ENCODE data around the gene TIGD7.
A peak's percentile ranks its signal among the peaks of the same experiment; 100 is the strongest.
"Not testable (repeated sequence)": the region's sequence is repeated elsewhere in the genome, so short reads cannot be mapped to it uniquely, and the experiment has no call there.

The TIGD7 gene

GRCh38 chr16:3274490-3274889, 30.7 kb downstream of the TIGD7 start:
- TF ChIP-seq EZH2phosphoT487 (conservative IDR thresholded peaks at IDR 0.05; ENCODE audit: low read length) (no peak), CTCF (IDR thresholded peaks at IDR 0.05; ENCODE audit: insufficient read depth, low read length, poor library complexity, severe bottlenecking) (no peak)
- Histone ChIP-seq H3K36me3 (ENCODE audit: low read length) (no peaks in the 10 kb centered on the region), H3K9me2 (replicated peaks; ENCODE audit: insufficient read depth, low read length) (no peaks in the 10 kb centered on the region), H3K79me2 (ENCODE audit: insufficient read depth, low read length) (no peaks in the 10 kb centered on the region), H3K27me3 (ENCODE audit: low read length) (no peaks in the 10 kb centered on the region), H3K4me3 (ENCODE audit: insufficient read depth, low read length, poor library complexity, severe bottlenecking) (no peak overlapping the region), H2AFZ (ENCODE audit: low read depth, low read length, severe bottlenecking) (no peak overlapping the region), H3K9me3 (ENCODE audit: insufficient read depth, low read length) (no peaks in the 10 kb centered on the region), H3F3A (ENCODE audit: insufficient read depth) (no peaks in the 10 kb centered on the region), H3K27ac (ENCODE audit: low read depth, low read length) (peak overlapping the region; percentile 7; the same call in 1 of the 2 replicates), H4K20me1 (ENCODE audit: low read depth, low read length) (no peaks in the 10 kb centered on the region), H3K9ac (ENCODE audit: low read length) (no peak overlapping the region), H3K4me2 (ENCODE audit: low read depth, low read length, poor library complexity, severe bottlenecking) (peak overlapping the region; percentile 13)

- H3F3A ChIP-seq (ENCODE audit: insufficient read depth); H3K27me3 ChIP-seq (ENCODE audit: low read length); H3K79me2 ChIP-seq (ENCODE audit: insufficient read depth, low read length); H3K9ac ChIP-seq (ENCODE audit: low read length); H2AFZ ChIP-seq (ENCODE audit: low read depth, low read length, severe bottlenecking); H3K27ac ChIP-seq (ENCODE audit: low read depth, low read length); H3K36me3 ChIP-seq (ENCODE audit: low read length); H3K9me2 ChIP-seq (replicated peaks; ENCODE audit: insufficient read depth, low read length); H3K9me3 ChIP-seq (ENCODE audit: insufficient read depth, low read length); H4K20me1 ChIP-seq (ENCODE audit: low read depth, low read length); H3K4me3 ChIP-seq (ENCODE audit: insufficient read depth, low read length, poor library complexity, severe bottlenecking); H3K4me2 ChIP-seq (ENCODE audit: low read depth, low read length, poor library complexity, severe bottlenecking): not testable (repeated sequence)
Observed at GRCh38 chr16:3271281-3271680, 33.9 kb downstream of the TIGD7 start.

GRCh38 chr16:3270718-3271117, 34.5 kb downstream of the TIGD7 start:
- H3K9ac ChIP-seq (ENCODE audit: low read length); H2AFZ ChIP-seq (ENCODE audit: low read depth, low read length, severe bottlenecking); H3K4me3 ChIP-seq (ENCODE audit: insufficient read depth, low read length, poor library complexity, severe bottlenecking); H3F3A ChIP-seq (ENCODE audit: insufficient read depth); H4K20me1 ChIP-seq (ENCODE audit: low read depth, low read length); H3K9me3 ChIP-seq (ENCODE audit: insufficient read depth, low read length); H3K4me2 ChIP-seq (ENCODE audit: low read depth, low read length, poor library complexity, severe bottlenecking); H3K79me2 ChIP-seq (ENCODE audit: insufficient read depth, low read length); H3K9me2 ChIP-seq (replicated peaks; ENCODE audit: insufficient read depth, low read length); H3K27ac ChIP-seq (ENCODE audit: low read depth, low read length); H3K27me3 ChIP-seq (ENCODE audit: low read length); H3K36me3 ChIP-seq (ENCODE audit: low read length): not testable (repeated sequence)

- no peaks in the 10 kb centered on the region for H3K79me2 ChIP-seq (ENCODE audit: insufficient read depth, low read length)
Observed at GRCh38 chr16:3268294-3268693, 36.9 kb downstream of the TIGD7 start.

More at GRCh38 chr16:3268294-3268693, 36.9 kb downstream of the TIGD7 start:
- TF ChIP-seq EZH2phosphoT487 (conservative IDR thresholded peaks at IDR 0.05; ENCODE audit: low read length) (no peak), CTCF (IDR thresholded peaks at IDR 0.05; ENCODE audit: insufficient read depth, low read length, poor library complexity, severe bottlenecking) (no peak)
- Histone ChIP-seq H3K27me3 (ENCODE audit: low read length) (no peaks in the 10 kb centered on the region), H3K4me3 (ENCODE audit: insufficient read depth, low read length, poor library complexity, severe bottlenecking) (no peak overlapping the region), H4K20me1 (ENCODE audit: low read depth, low read length) (no peaks in the 10 kb centered on the region), H3K9ac (ENCODE audit: low read length) (no peak overlapping the region), H2AFZ (ENCODE audit: low read depth, low read length, severe bottlenecking) (no peak overlapping the region), H3K4me2 (ENCODE audit: low read depth, low read length, poor library complexity, severe bottlenecking) (no peak overlapping the region), H3K9me2 (replicated peaks; ENCODE audit: insufficient read depth, low read length) (no peaks in the 10 kb centered on the region), H3K9me3 (ENCODE audit: insufficient read depth, low read length) (no peaks in the 10 kb centered on the region), H3K27ac (ENCODE audit: low read depth, low read length) (no peak overlapping the region), H3F3A (ENCODE audit: insufficient read depth) (no peaks in the 10 kb centered on the region), H3K36me3 (ENCODE audit: low read length) (no peaks in the 10 kb centered on the region)
